OCI-M1 (cell line): Measurements from ENCODE around the gene HMGN3.
"Not testable (repeated sequence)": the region's sequence is repeated elsewhere in the genome, so short reads cannot be mapped to it uniquely, and the experiment has no call there.

Source experiments
- DNase-seq: peaks from one replicate; lab custom pipeline; 2025; lab: John Stamatoyannopoulos, UW

The HMGN3 gene

GRCh38 chr6:79234150-79235022 is at the start of gene HMGN3:
Gene HMGN3, minus strand, starts transcription at chr6:79234682.
- peak; percentile 98 for DNase-seq

DNA sequence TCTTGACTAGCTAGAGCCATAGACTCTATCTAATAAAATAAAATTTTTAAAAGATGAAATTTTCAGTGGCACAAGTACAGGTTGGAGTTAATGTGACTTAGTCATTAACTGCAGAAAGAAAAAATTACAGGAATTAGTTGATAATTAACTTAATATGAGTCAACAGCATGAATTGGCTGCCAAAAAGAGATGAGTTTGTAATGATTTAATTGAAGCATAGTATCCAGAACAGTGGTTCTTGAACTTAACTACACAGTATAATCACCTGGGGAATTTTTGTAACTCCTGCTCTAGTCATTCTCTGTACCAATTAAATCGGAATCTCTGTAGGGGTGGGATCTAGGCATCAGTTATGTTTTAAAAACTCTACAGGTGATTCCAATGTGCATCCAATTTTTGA is 46.3 kb upstream of the HMGN3 start:
- no peak for DNase-seq

DNA sequence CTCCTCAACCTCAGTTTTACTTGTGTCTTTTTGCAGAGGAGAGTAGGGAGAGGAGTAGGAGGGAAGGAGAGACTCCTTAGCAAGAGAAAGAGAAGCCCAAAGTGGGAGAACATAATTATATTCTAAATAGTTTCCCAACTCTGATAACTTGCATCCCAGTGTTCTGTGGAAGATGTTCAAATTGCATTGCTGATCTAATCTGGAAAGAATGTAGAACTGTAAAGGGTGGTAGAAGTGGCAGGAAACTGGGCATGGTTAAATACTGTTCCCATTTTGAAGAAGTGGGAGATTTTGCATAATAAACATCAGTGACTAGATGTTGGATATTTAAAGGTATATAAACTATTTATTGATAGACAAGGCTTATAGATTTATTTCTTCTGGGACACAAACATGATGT is 42.6 kb upstream of the HMGN3 start:
- no peak for DNase-seq

DNA sequence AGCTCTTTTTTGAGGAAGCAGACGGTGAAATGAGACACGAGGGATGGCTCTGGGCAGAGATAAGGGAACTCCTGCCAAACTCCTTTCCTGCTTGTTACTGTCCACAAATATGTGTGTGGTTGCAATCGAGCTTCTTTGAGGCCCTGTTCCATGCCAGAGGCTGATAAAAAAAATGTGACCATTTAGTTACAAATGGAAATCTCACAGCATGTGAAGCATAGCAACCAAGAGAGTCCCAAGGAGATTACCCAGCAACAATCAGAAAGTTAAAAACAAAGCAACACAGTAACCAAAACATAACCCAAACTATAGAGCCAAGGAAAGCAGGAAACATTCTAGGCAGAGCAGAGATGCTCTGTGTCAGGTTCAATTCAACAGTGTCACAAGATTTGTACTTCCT is 35.4 kb upstream of the HMGN3 start:
- DNase-seq: peak; percentile 97

GRCh38 chr6:79267128-79267527 is 32.6 kb upstream of the HMGN3 start:
- DNase-seq: no peak

- no peak for DNase-seq
Observed at GRCh38 chr6:79266051-79266450, 31.6 kb upstream of the HMGN3 start.

DNA sequence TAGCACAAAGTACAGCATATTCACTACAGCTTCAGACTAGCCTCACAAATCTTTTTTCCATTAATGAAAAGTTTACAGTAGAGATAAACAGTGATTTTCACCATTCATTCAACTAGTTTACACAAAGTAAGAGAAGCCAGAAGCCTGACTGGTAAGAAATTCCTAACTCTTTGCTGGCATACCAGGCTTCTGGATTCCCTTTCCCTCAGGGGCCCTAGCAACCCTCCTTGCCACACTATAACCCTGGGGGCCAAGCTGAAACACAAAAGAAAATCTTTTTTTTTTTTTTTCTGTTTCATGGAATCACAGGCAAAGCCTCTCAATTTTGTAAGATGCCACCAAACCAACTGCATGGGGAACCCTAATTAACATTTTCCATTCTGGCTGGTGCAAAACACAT is 28.9 kb upstream of the HMGN3 start:
- no peak for DNase-seq

- no peak for DNase-seq
Observed at GRCh38 chr6:79261666-79262065, 27.2 kb upstream of the HMGN3 start.

DNA sequence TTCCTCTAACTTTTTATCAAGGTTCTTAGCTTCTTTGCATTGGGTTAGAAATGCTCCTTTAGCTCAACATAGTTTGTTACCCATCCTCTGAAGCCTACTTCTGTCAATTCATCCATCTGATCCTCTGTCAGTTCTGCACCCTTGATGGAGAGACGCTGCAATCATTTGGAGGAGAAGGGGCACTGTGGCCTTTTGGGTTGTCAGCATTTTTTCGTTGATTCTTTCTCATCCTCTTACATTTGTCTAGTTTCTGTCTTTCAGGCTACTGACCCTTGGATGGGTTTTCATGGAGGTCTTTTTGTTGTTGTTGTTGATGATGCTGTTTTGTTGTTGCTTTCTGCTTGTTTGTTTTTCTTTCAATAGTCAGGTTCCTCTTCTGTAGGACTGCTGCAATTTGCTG is 26.3 kb upstream of the HMGN3 start:
- no peak for DNase-seq

- DNase-seq: no peak
Observed at GRCh38 chr6:79257381-79258205, 23.1 kb upstream of the HMGN3 start.

DNA sequence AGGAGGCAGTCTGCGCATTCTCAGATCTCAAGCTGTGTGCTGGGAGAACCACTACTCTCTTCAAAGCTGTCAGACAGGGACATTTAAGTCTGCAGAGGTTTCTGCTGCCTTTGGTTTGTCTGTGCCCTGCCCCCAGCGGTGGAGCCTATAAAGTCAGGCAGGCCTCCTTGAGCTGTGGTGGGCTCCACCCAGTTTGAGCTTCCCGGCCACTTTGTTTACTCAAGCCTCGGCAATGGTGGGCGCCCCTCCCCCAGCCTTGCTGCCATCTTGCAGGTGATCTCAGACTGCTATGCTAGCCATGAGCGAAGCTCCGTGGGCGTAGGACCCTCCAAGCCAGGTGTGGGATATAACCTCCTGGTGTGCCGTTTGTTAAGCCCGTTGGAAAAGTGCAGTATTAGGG is 22.3 kb upstream of the HMGN3 start:
- not testable (repeated sequence) for DNase-seq

- not testable (repeated sequence) for DNase-seq
Observed at GRCh38 chr6:79255086-79255485, 20.6 kb upstream of the HMGN3 start.

DNA sequence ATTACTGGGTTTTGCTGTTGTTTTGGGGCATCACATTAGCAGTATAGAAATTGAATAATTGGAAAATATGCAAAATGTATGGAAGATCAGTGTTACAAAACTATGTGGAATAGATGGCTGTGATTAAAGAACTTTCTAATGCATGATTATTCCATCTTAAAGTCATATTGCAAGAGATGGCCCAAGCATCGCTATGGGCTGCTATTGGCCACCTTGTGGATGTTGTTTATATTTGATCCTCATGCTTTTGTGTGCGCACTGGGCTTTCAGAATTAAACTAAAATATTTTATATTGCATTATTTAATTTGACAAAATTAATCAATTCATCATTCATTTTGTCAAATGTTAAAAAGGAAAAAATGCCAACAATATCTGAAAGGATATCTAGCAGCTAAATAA is 16.1 kb upstream of the HMGN3 start:
- DNase-seq: no peak

DNA sequence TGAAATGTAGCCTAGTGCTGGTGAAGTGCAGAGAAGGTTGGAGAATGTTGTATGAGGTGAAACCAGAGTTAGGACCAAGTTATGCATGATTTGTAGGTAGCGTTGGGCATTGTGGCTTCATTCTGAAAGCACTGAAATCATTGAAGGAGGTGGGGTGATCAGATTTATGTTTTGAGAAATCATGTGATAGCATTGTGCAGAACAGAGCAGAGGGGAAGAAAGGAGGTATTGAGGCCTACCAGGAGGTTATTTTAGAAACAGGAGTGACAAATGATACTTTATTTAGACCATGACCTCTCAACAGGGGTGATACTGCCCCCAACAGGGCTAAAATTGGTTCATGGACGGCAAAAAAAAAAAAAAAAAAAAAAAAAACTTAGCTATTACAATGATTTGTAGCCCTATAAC is 15.6 kb upstream of the HMGN3 start:
- peak; percentile 59 for DNase-seq

DNA sequence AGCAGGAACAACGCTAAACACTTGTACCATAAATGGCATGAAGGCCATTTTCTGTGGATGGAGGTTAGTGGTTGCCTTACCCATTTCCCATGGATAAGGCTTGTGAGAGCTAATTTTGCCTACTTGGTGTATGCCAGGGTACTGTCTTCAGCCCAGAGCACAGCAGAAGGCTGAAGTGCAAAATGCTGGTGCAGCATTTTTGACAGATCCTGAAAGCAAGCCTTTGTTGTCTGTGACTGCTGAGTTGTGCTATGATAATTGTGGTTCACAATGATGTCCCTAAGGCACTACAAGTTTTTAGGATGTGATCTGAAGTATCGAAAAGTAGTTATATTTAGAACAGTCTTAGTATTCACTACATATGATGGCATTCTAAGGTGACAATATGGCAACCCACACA is 14.7 kb upstream of the HMGN3 start:
- DNase-seq: no peak

- DNase-seq: no peak
Observed at GRCh38 chr6:79246891-79247290, 12.4 kb upstream of the HMGN3 start.

- DNase-seq: no peak
Observed at GRCh38 chr6:79241228-79241627, 6.7 kb upstream of the HMGN3 start.

DNA sequence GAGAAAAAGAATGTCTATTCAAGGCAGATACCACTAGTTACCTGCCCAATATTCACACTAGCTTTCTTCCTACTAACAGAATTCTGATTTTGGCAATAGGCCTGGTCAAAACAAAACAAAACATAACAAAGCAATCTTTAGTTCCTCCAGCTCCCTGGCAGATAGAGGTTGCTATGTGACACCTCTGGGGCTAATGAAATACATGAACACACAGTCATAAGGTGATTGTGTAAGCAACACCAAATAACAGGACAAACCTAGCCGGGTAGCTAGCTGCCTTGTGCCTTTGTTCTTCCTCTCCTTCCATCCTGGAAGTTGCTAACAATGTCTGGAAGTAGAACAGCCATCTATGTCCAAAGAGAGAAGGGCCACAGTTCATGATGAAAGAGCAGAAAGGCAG is 6.0 kb upstream of the HMGN3 start:
- no peak for DNase-seq

DNA sequence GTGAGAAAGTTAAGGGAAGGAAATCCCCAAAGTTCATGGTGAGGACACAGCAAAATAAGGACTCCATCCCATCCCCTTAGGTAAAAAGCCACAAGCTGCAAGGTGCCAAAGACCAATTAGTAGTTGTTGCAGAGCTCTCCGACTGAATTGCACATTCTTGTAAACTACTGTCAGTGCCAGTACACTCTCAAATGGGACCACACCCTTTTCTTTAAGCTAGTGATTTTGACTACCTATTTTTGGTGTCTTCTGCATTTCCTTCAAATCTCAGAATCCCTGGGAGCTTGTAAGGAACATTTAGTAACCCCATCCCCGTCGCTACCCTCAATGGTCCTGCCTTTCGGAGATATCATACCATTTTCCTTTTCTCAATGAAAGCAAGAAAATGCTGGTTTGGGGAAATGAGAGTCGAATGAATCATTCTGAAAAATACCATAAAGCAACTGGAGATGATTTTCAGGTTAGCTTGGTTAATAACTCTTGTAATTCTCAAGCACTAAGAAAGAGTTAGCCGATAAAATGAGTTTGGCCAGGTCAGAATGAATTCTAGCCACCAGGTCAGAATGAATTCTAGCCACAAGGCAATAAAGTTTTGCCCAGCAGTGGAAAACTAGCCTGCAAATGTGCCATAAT is 5.2 kb upstream of the HMGN3 start:
- DNase-seq: no peak

GRCh38 chr6:79238919-79239318 is 4.4 kb upstream of the HMGN3 start:
- DNase-seq: peak; percentile 27

GRCh38 chr6:79236711-79237110 is 2.2 kb upstream of the HMGN3 start:
- DNase-seq: no peak

GRCh38 chr6:79233611-79234149 is 802 bp downstream of the HMGN3 start:
- peak; percentile 95 for DNase-seq
